Tibial nerve (tissue), 3 donors: ENCODE data around the gene AMACR.

ENCODE experiments used
- POLR2A ChIP-seq, 2 donors: fragments of 450-650 bp; IDR thresholded peaks; one replicate each; pipeline ENCODE4 v1.6.1; 2017; ENCODE audit warnings: antibody characterized with exemption in 2 of 2, mild to moderate bottlenecking in 2 of 2, moderate library complexity in 2 of 2
- TF ChIP-seq, protein P1 (sequence below), 5 experiments: fragments of 200-600 bp in 3 of 5; fragments of 450-650 bp in 2 of 5; sonication (generic) in 3 of 5; IDR thresholded peaks; one replicate each; pipeline ENCODE4 v1.5.1; 2016 to 2019; ENCODE audit warnings: antibody characterized with exemption in 5 of 5, mild to moderate bottlenecking in 3 of 5, moderate library complexity in 2 of 5

GRCh38 chr5:33995865-33996264, 12.0 kb downstream of the AMACR start:
- no peak for TF ChIP-seq POLR2A (IDR thresholded peaks at IDR 0.05)
- TF ChIP-seq, protein P1, sequence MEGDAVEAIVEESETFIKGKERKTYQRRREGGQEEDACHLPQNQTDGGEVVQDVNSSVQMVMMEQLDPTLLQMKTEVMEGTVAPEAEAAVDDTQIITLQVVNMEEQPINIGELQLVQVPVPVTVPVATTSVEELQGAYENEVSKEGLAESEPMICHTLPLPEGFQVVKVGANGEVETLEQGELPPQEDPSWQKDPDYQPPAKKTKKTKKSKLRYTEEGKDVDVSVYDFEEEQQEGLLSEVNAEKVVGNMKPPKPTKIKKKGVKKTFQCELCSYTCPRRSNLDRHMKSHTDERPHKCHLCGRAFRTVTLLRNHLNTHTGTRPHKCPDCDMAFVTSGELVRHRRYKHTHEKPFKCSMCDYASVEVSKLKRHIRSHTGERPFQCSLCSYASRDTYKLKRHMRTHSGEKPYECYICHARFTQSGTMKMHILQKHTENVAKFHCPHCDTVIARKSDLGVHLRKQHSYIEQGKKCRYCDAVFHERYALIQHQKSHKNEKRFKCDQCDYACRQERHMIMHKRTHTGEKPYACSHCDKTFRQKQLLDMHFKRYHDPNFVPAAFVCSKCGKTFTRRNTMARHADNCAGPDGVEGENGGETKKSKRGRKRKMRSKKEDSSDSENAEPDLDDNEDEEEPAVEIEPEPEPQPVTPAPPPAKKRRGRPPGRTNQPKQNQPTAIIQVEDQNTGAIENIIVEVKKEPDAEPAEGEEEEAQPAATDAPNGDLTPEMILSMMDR (IDR thresholded peaks at IDR 0.05): no peak
